Ovary (tissue), 9 donors: ENCODE results near the gene GPR78. TPM values are rescaled to one million over a fixed set of nuclear protein-coding genes. Genes with fewer than 3 reads are reported as not detected.

ENCODE experiments used
- DNase-seq, 5 donors: peaks; one replicate each; pipeline ENCODE4 v3.0.0-alpha.2; 2019 to 2020
- H3K27ac ChIP-seq, 2 donors: fragments of 200-600 bp; one replicate each; pipeline versions ENCODE4 v1.5.1 to v1.8.0; 2019 to 2022
- H3K27me3 ChIP-seq: fragments of 200-600 bp; one replicate; pipeline ENCODE4 v1.8.0; 2022
- H3K36me3 ChIP-seq: fragments of 200-600 bp; sonication (generic); one replicate; pipeline ENCODE4 v1.5.1; 2019
- H3K4me1 ChIP-seq: one replicate; pipeline ENCODE4 v1.8.1; 2013; ENCODE audit warnings: mild to moderate bottlenecking, moderate library complexity; ENCODE audit not compliant: insufficient read depth
- H3K4me3 ChIP-seq: fragments of 200-600 bp; sonication (generic); one replicate; pipeline ENCODE4 v1.5.1; 2017
- H3K9me3 ChIP-seq, 2 donors: fragments of 200-600 bp in 1 of 2; sonication (generic) in 1 of 2; one replicate each; pipeline versions ENCODE4 v1.5.1 to v1.8.1; 2013 to 2019; ENCODE audit warnings: mild to moderate bottlenecking in 1 of 2, moderate library complexity in 1 of 2
- EP300 ChIP-seq: sonication (generic); formaldehyde crosslinking; IDR thresholded peaks from one replicate; pipeline ENCODE4 v1.6.1; 2017; ENCODE audit warnings: antibody characterized with exemption
- POLR2A ChIP-seq: fragments of 450-650 bp; IDR thresholded peaks from one replicate; pipeline ENCODE4 v1.6.1; 2017; ENCODE audit warnings: antibody characterized with exemption, mild to moderate bottlenecking, moderate library complexity
- WGBS, 3 donors: extraction: QIAGEN DNeasy Blood & Tissue Kit in 1 of 3; methylation state at CpG; one replicate each; pipeline versions ENCODE4 v1.1.5 to v1.1.7; 2013 to 2017; 5-methylcytosine and 5-hydroxymethylcytosine counted together
- intact Hi-C, 4 donors: fragments of 100-400 bp; cut with DNase I; formaldehyde crosslinking; loops; one replicate each; pipeline versions ENCODE4 v1.11.0 to v1.15.1; 2022 to 2023
- polyA plus RNA-seq, 2 donors: library from polyadenylated mRNA; stranded (reverse); fragments of 200-250 nt in 1 of 2; fragments of 350-450 nt in 1 of 2; fragmentation: Illumina TruSeq in 1 of 2; extraction: RNeasy Lipid Tissue Mini Kit (QIAGEN cat#74804) in 1 of 2; gene quantifications; one replicate each; pipeline ENCODE4 v1.2.3, GENCODE V29; 2013 to 2014
- total RNA-seq, 7 donors: library from RNA; depleted of rRNA in 2 of 7; stranded (reverse); fragments of >200 nt in 2 of 7; fragmentation: NEBNext Ultra II Directional in 3 of 7; extraction: Animal tissue kit (Norgen Biotek cat#: 25700) in 3 of 7; gene quantifications; one replicate each; pipeline versions ENCODE4 v1.1.0 to v1.2.4, GENCODE V29; 2016 to 2023
- TF ChIP-seq, protein P1 (sequence below), 3 donors: fragments of 450-650 bp in 2 of 3; fragments of 200-600 bp in 1 of 3; IDR thresholded peaks; one replicate each; pipeline versions ENCODE4 v1.5.1 to v1.8.0; 2016 to 2022; ENCODE audit warnings: antibody characterized with exemption in 3 of 3, mild to moderate bottlenecking in 1 of 3
- donor health status: DM: no; HTN: no; CAD: no; lungs with moderate emphysema.
- donor health status: DM: no; HTN: no; CAD: no.
- donor health status: Bipolar disorder and iron deficiency.
- donor health status: DM: yes; HTN: yes; CAD: no.
- donor health status: DM: no; HTN: no; CAD: no.
- donor health status: DM: yes; HTN: yes; CAD: no.

GPR78 gene
- total and polyA plus RNA-seq, 9 donors: 1.0 to 14.7 (median 5.4) TPM

GRCh38 chr4:8610858-8611616, 30.8 kb downstream of the GPR78 start:
- H3K27ac ChIP-seq: no peak overlapping the region
- no peak overlapping the region for H3K4me3 ChIP-seq
- no peaks in the 10 kb centered on the region for H3K27me3 ChIP-seq
- H3K36me3 ChIP-seq: no peaks in the 10 kb centered on the region
- TF ChIP-seq, protein P1, sequence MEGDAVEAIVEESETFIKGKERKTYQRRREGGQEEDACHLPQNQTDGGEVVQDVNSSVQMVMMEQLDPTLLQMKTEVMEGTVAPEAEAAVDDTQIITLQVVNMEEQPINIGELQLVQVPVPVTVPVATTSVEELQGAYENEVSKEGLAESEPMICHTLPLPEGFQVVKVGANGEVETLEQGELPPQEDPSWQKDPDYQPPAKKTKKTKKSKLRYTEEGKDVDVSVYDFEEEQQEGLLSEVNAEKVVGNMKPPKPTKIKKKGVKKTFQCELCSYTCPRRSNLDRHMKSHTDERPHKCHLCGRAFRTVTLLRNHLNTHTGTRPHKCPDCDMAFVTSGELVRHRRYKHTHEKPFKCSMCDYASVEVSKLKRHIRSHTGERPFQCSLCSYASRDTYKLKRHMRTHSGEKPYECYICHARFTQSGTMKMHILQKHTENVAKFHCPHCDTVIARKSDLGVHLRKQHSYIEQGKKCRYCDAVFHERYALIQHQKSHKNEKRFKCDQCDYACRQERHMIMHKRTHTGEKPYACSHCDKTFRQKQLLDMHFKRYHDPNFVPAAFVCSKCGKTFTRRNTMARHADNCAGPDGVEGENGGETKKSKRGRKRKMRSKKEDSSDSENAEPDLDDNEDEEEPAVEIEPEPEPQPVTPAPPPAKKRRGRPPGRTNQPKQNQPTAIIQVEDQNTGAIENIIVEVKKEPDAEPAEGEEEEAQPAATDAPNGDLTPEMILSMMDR (IDR thresholded peaks at IDR 0.05): no peak
- TF ChIP-seq POLR2A (no peak), EP300 (no peak)
- no peaks in the 10 kb centered on the region for H3K9me3 ChIP-seq
- H3K4me1 ChIP-seq: no peaks in the 10 kb centered on the region
- WGBS, 3 donors: 68 to 72% (median 70%) methylated on average over 8 of the region's 8 CpGs
- DNase-seq: peak in 1 of 5 donors; percentile 17
- intact Hi-C loops: no loop called here

GRCh38 chr4:8612646-8613045, 32.5 kb downstream of the GPR78 start:
- no peak for TF ChIP-seq POLR2A
- TF ChIP-seq EP300: no peak
- TF ChIP-seq, protein P1 (IDR thresholded peaks at IDR 0.05): no peak
- Histone ChIP-seq H3K36me3 (no peaks in the 10 kb centered on the region), H3K27ac (no peak overlapping the region), H3K9me3 (no peaks in the 10 kb centered on the region), H3K4me3 (no peak overlapping the region), H3K27me3 (no peaks in the 10 kb centered on the region), H3K4me1 (no peaks in the 10 kb centered on the region)
- 90 to 93% (median 90%) methylated on average over 8 of the region's 8 CpGs for WGBS, 3 donors
- intact Hi-C loops: no loop called here
- DNase-seq: peak; percentile 3 to 19 (median 15)

DNA sequence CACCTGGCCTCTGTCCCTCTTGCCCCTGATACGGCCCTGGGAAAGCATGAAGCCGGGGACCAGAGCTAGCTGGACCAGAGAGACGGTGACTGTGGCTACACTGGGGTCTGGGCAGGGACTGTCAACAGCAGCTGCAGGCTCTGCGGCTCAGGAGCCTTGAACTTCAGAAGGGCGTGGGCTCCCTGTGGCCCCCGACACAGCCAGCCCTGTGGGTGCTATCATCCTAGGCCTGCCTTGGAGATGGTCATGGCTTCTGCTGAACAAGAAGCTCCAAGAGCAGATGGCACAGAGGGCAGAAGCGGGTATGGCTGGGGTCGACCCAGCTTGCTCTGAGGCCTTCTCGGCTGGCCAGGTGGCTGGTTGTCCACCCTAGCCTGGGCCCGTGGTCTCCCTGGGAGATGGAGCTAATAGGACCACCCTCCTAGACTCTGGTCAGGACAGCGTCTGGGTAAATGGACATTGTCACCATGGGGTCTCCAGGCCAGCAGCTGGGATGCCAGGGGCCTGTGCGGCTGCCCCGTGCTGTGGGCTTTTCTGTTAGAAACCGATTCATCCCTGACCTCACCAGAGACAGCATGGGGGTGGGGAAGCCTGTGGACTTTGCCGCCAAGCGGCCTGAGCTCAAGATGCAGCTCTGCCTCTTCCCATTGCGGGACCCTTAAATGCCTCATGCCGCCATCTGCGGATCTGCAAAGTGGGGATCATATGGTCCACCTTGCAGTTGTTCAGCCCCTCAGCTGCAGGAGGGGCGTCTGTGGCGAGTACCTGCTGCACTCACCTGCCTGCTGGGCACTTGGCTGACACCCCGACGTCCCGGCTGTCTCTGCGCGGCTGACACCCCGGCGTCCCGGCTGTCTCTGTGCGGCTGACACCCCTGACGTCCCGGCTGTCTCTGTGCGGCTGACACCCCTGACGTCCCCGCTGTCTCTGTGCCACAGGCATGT, 33.5 kb downstream of the GPR78 start:
- Histone ChIP-seq H3K36me3 (no peaks in the 10 kb centered on the region), H3K27me3 (no peaks in the 10 kb centered on the region), H3K9me3 (no peaks in the 10 kb centered on the region), H3K27ac (no peak overlapping the region), H3K4me1 (no peaks in the 10 kb centered on the region), H3K4me3 (no peak overlapping the region)
- DNase-seq: peak; percentile 9 to 33 (median 20)
- 89 to 95% (median 90%) methylated on average over 35 of the region's 35 CpGs for WGBS, 3 donors
- TF ChIP-seq POLR2A: no peak
- intact Hi-C loops: no loop called here

GRCh38 chr4:8614365-8615193, 34.4 kb downstream of the GPR78 start:
- 81 to 85% (median 83%) methylated on average over 22 of the region's 22 CpGs for WGBS, 3 donors
- Histone ChIP-seq H3K4me3 (no peak overlapping the region), H3K27me3 (no peaks in the 10 kb centered on the region), H3K27ac (no peak overlapping the region), H3K9me3 (no peaks in the 10 kb centered on the region), H3K4me1 (no peaks in the 10 kb centered on the region), H3K36me3 (no peaks in the 10 kb centered on the region)
- DNase-seq: peak; percentile 10 to 25 (median 19)
- intact Hi-C loops: no loop called here
- TF ChIP-seq, protein P1 (IDR thresholded peaks at IDR 0.05): no peak
- TF ChIP-seq EP300: no peak
- TF ChIP-seq POLR2A: no peak
